K562 (cell line): Measurements from ENCODE around the gene KNL1. TPM values are rescaled to one million over a fixed set of nuclear protein-coding genes. Genes with fewer than 3 reads are reported as not detected.

Source experiments
- BRF1 ChIP-seq: IDR thresholded peaks from 3 replicates; pipeline ENCODE4 v1.6.1; 2011; ENCODE audit warnings: borderline replicate concordance, mild to moderate bottlenecking; ENCODE audit not compliant: insufficient read length; ENCODE audit errors: extremely low read depth
- CBX2 ChIP-seq: fragments of 200-600 bp; sonication (generic); IDR thresholded peaks from one replicate; pipeline ENCODE4 v1.6.1; 2012; ENCODE audit warnings: mild to moderate bottlenecking, low read length, inconsistent platforms; ENCODE audit not compliant: insufficient read depth, poor library complexity, severe bottlenecking
- GATAD2B ChIP-seq: fragments of 450-650 bp; IDR thresholded peaks from 2 replicates; pipeline ENCODE4 v1.6.1; 2017; ENCODE audit warnings: mild to moderate bottlenecking, borderline replicate concordance
- JUN ChIP-seq, 2 experiments: sonication (generic) in 1 of 2; formaldehyde crosslinking in 1 of 2; IDR thresholded peaks; 2 replicates each; pipeline versions ENCODE4 v1.6.1 to v1.8.0; 2012 to 2022; ENCODE audit warnings: borderline replicate concordance in 2 of 2, mild to moderate bottlenecking in 2 of 2, improper control_type of control experiment in 1 of 2, low read depth in 1 of 2, low read length in 1 of 2, missing genetic modification reagents in 1 of 2
- NCOA6 ChIP-seq: fragments of 450-650 bp; IDR thresholded peaks from 2 replicates; pipeline ENCODE4 v1.6.1; 2017; ENCODE audit warnings: mild to moderate bottlenecking
- NR2C1 ChIP-seq, 2 experiments: fragments of 450-650 bp; IDR thresholded peaks; 2 replicates each; pipeline ENCODE4 v1.6.1; 2017; ENCODE audit warnings: mild to moderate bottlenecking in 2 of 2, antibody characterized with exemption in 1 of 2, inconsistent platforms in 1 of 2, missing compliant biosample characterization in 1 of 2, missing genetic modification characterization in 1 of 2
- RBM15 ChIP-seq: fragments of 200-400 bp; formaldehyde crosslinking; IDR thresholded peaks from 2 replicates; pipeline ENCODE4 v1.6.1; 2018; ENCODE audit warnings: mild to moderate bottlenecking, low read length, moderate library complexity; ENCODE audit not compliant: insufficient read depth
- SRF ChIP-seq, 2 experiments: fragments of 250-450, 450-650 bp in 1 of 2; sonication (Bioruptor Pico) in 1 of 2; sonication (generic) in 1 of 2; formaldehyde crosslinking; IDR thresholded peaks; 2 replicates each; pipeline versions ENCODE4 v1.5.0 to v1.5.1; 2020 to 2022; ENCODE audit warnings: mild to moderate bottlenecking in 1 of 2, missing genetic modification reagents in 1 of 2
- SUPT5H ChIP-seq: fragments of 450-650 bp; IDR thresholded peaks from 2 replicates; pipeline ENCODE4 v1.6.1; 2016
- XRCC4 ChIP-seq: IDR thresholded peaks from one replicate; pipeline ENCODE4 v1.6.1; 2011; ENCODE audit not compliant: insufficient read depth, insufficient read length; ENCODE audit errors: extremely low read depth
- YY1 ChIP-seq, 3 experiments: IDR thresholded peaks; 2 replicates each; pipeline ENCODE4 v1.6.1; 2011; ENCODE audit warnings: low read length in 2 of 3, mild to moderate bottlenecking in 2 of 3, moderate library complexity in 2 of 3, borderline replicate concordance in 1 of 3, control low read depth in 1 of 3, low read depth in 1 of 3; ENCODE audit not compliant: insufficient read depth in 3 of 3, insufficient replicate concordance in 2 of 3, control insufficient read depth in 1 of 3, insufficient read length in 1 of 3; ENCODE audit errors: extremely low read depth in 1 of 3
- ZFP36 ChIP-seq: fragments of 150-350 bp; IDR thresholded peaks from 2 replicates; pipeline ENCODE4 v1.6.1; 2018; ENCODE audit warnings: low read length, low read depth; ENCODE audit not compliant: partially characterized antibody
- ZNF778 ChIP-seq: fragments of 450-650 bp; formaldehyde crosslinking; IDR thresholded peaks from 2 replicates; pipeline ENCODE4 v1.4.0; 2020; ENCODE audit warnings: mild to moderate bottlenecking, moderate library complexity
- polyA plus RNA-seq, 8 experiments: library from polyadenylated mRNA; depleted of rRNA in 4 of 8; stranded (reverse) in 5 of 8; unstranded in 3 of 8; fragments of >200 nt; fragmentation: Nextera tagmentation in 2 of 8; fragmentation: Illumina TruSeq in 1 of 8; extraction: Ambion mirVana in 2 of 8; extraction: Trizol in 1 of 8; gene quantifications; 2 replicates each; pipeline versions ENCODE4 v1.2.1 to v1.2.3, GENCODE V29; 2011 to 2014; ENCODE audit warnings: inconsistent platforms in 1 of 8, missing spikeins in 1 of 8
- total RNA-seq, 7 experiments: library from RNA; depleted of rRNA in 6 of 7; stranded (reverse); fragments of >200 nt in 6 of 7; fragmentation: Illumina TruSeq in 2 of 7; extraction: Trizol in 2 of 7; gene quantifications; 2 replicates each; pipeline versions ENCODE4 v1.2.1 to v1.2.3, GENCODE V29; 2011 to 2021; ENCODE audit warnings: low replicate concordance in 1 of 7
- TF ChIP-seq, protein P1 (sequence below): fragments of 250-450 bp; sonication (Bioruptor Pico); IDR thresholded peaks from 2 replicates; pipeline ENCODE4 v1.4.0; 2020
- TF ChIP-seq, protein P2 (sequence below): fragments of 450-650 bp; IDR thresholded peaks from one replicate; pipeline ENCODE4 v1.6.1; 2018; ENCODE audit warnings: mild to moderate bottlenecking, moderate library complexity; ENCODE audit not compliant: partially characterized antibody
- TF ChIP-seq, protein P3 (sequence below): fragments of 200-800 bp; sonication (Bioruptor generic); IDR thresholded peaks from 2 replicates; pipeline ENCODE4 v1.6.1; 2017; ENCODE audit warnings: missing genetic modification characterization, missing compliant biosample characterization

Gene KNL1
- total and polyA plus RNA-seq, 9 of the 15 experiments (the other 6 are each of a cell fraction or from before 2014, with no cell fraction given) = 14.5 to 65.4 (median 34.6) TPM

DNA sequence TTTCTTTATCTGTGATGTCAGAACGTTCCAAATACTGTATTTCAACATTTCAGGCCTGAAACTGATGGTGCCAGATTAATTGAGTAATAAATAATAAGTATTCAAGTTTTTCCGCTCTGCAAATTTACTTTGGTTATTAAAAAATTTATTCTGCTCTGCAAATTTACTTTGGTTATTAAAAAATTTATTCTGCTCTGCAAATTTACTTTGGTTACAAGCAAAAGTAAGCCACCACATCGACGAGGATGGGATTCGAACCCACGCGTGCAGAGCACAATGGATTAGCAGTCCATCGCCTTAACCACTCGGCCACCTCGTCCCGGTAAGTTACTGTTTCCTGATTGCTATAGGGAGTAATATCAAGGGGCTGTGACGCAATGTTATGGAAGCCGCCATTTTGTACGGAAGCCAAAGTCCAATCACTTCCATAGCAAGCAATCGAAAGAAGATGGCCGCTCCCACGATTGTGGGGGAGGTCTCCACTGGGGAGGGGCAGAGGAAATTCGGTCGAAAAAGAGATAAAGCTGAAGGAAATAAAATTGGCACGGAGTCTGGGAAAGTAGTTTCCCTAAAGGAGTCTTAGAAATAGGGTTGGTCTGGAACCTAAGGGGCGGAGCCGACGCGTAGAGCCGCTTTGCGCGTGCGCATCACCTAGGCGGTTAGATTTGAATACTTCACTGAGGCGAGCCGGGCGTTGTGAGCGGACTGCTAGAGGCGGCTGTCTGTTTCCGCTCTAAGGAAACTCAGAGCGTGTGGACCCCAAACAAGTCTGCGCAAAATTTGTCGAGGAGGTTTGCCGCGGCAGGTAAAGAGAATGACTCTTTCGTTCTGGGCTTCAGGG is at the start of gene KNL1 (continued):
- TF ChIP-seq, protein P1, sequence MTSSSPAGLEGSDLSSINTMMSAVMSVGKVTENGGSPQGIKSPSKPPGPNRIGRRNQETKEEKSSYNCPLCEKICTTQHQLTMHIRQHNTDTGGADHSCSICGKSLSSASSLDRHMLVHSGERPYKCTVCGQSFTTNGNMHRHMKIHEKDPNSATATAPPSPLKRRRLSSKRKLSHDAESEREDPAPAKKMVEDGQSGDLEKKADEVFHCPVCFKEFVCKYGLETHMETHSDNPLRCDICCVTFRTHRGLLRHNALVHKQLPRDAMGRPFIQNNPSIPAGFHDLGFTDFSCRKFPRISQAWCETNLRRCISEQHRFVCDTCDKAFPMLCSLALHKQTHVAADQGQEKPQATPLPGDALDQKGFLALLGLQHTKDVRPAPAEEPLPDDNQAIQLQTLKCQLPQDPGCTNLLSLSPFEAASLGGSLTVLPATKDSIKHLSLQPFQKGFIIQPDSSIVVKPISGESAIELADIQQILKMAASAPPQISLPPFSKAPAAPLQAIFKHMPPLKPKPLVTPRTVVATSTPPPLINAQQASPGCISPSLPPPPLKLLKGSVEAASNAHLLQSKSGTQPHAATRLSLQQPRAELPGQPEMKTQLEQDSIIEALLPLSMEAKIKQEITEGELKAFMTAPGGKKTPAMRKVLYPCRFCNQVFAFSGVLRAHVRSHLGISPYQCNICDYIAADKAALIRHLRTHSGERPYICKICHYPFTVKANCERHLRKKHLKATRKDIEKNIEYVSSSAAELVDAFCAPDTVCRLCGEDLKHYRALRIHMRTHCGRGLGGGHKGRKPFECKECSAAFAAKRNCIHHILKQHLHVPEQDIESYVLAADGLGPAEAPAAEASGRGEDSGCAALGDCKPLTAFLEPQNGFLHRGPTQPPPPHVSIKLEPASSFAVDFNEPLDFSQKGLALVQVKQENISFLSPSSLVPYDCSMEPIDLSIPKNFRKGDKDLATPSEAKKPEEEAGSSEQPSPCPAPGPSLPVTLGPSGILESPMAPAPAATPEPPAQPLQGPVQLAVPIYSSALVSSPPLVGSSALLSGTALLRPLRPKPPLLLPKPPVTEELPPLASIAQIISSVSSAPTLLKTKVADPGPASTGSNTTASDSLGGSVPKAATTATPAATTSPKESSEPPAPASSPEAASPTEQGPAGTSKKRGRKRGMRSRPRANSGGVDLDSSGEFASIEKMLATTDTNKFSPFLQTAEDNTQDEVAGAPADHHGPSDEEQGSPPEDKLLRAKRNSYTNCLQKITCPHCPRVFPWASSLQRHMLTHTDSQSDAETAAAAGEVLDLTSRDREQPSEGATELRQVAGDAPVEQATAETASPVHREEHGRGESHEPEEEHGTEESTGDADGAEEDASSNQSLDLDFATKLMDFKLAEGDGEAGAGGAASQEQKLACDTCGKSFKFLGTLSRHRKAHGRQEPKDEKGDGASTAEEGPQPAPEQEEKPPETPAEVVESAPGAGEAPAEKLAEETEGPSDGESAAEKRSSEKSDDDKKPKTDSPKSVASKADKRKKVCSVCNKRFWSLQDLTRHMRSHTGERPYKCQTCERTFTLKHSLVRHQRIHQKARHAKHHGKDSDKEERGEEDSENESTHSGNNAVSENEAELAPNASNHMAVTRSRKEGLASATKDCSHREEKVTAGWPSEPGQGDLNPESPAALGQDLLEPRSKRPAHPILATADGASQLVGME (CRISPR knock-in tag) = peak; percentile 81; the same call in 1 of the 2 replicates
- TF ChIP-seq NCOA6 (peak; percentile 56; the same call in 1 of the 2 replicates), NR2C1 (IDR thresholded peaks at IDR 0.05) (peak; percentile 83), NR2C1 (tag; IDR thresholded peaks at IDR 0.05) (peak; percentile 77), YY1 (IDR thresholded peaks at IDR 0.05; ENCODE audit: borderline replicate concordance in 1 of 3, control insufficient read depth in 1 of 3, extremely low read depth in 1 of 3, insufficient read depth in 3 of 3, insufficient read length in 1 of 3, insufficient replicate concordance in 2 of 3, low read depth in 1 of 3, low read length in 2 of 3) (peak; percentile 96 to 99 (median 99)), RBM15 (no peak), SUPT5H (peak; percentile 88), CBX2 (no peak), GATAD2B (peak; percentile 85), XRCC4 (no peak), BRF1 (peak; percentile 72), ZFP36 (peak; percentile 62), JUN (IDR thresholded peaks at IDR 0.05; ENCODE audit: borderline replicate concordance, low read depth, low read length) (peak; percentile 66; the same call in 1 of the 2 replicates), JUN (CRISPR knock-in tag; IDR thresholded peaks at IDR 0.05; ENCODE audit: borderline replicate concordance) (peak; percentile 33; the same call in 1 of the 2 replicates), SRF (CRISPR knock-in tag; IDR thresholded peaks at IDR 0.05) (peak in 1 of 2 experiments; percentile 62; a peak in 1 of 4 replicates), ZNF778 (no peak)
- TF ChIP-seq, protein P2, sequence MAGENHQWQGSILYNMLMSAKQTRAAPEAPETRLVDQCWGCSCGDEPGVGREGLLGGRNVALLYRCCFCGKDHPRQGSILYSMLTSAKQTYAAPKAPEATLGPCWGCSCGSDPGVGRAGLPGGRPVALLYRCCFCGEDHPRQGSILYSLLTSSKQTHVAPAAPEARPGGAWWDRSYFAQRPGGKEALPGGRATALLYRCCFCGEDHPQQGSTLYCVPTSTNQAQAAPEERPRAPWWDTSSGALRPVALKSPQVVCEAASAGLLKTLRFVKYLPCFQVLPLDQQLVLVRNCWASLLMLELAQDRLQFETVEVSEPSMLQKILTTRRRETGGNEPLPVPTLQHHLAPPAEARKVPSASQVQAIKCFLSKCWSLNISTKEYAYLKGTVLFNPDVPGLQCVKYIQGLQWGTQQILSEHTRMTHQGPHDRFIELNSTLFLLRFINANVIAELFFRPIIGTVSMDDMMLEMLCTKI = no peak
- TF ChIP-seq, protein P3, sequence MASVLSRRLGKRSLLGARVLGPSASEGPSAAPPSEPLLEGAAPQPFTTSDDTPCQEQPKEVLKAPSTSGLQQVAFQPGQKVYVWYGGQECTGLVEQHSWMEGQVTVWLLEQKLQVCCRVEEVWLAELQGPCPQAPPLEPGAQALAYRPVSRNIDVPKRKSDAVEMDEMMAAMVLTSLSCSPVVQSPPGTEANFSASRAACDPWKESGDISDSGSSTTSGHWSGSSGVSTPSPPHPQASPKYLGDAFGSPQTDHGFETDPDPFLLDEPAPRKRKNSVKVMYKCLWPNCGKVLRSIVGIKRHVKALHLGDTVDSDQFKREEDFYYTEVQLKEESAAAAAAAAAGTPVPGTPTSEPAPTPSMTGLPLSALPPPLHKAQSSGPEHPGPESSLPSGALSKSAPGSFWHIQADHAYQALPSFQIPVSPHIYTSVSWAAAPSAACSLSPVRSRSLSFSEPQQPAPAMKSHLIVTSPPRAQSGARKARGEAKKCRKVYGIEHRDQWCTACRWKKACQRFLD (CRISPR knock-in tag) = peak; percentile 60; the same call in 1 of the 2 replicates
